ENCODE data around the gene IL34. TPM values are rescaled to one million over a fixed set of nuclear protein-coding genes. Genes with fewer than 3 reads are reported as not detected.

The IL34 gene
- total and polyA plus RNA-seq, 2 of the 13 experiments (the other 11 are each of a cell fraction or from before 2014, with no cell fraction given) = 1.2 to 1.3 TPM

DNA sequence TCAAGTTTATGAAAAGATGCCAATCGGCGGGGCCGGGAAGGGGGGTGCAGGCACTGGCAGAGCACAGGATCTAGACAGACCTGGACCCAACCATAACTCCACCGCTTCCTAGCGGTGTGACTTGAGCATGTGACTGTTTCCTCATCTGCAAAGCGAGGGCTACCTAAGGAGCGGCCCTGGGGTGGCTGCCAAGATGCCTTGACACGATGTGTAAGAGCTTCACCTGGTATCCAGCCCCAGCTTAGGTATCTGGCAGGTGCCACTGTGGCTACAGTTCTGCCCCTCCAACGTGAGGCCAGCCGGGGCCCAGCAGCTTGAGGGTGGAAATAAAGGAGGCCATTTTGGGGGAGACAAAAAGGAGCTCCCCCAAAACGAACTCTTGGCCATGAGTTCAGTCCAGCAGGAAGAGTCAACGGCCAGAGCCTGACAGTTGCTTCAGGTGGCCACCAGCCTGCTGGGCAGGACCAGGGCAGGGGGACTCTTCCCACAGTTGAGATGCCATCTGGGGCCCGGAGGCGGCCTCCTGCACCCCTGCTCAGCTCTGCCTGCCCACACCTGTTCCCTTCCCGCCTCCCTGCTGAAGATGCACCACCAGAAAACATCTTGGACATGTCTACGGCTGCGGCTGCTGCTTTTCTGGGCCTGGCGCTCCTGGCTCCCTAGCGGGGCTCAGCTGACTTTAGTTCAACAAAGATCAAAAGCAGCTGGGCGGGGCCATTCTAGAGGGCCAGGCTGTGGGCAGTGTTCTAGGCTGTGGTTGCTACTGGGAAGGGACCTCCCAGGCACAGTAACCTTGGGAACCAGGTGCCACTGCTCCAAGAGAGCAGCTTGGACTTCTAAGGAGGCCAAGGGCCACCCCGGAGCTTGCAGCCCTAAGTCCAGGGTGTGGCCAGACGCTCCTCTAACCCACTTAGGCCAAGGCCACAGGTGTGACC is 42.9 kb downstream of the IL34 start (continued):
- TF ChIP-seq, protein P1, sequence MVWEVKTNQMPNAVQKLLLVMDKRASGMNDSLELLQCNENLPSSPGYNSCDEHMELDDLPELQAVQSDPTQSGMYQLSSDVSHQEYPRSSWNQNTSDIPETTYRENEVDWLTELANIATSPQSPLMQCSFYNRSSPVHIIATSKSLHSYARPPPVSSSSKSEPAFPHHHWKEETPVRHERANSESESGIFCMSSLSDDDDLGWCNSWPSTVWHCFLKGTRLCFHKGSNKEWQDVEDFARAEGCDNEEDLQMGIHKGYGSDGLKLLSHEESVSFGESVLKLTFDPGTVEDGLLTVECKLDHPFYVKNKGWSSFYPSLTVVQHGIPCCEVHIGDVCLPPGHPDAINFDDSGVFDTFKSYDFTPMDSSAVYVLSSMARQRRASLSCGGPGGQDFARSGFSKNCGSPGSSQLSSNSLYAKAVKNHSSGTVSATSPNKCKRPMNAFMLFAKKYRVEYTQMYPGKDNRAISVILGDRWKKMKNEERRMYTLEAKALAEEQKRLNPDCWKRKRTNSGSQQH (CRISPR knock-in tag; IDR thresholded peaks at IDR 0.05; ENCODE audit: low read depth) = no peak
- peak in 1 of 2 experiments; percentile 65; a peak in 2 of 4 replicates for TF ChIP-seq EP300 (IDR thresholded peaks at IDR 0.05; ENCODE audit: low read depth in 2 of 2, low read length in 2 of 2)
- no peak; the same call in 1 of the 2 replicates for TF ChIP-seq EP300 (CRISPR knock-in tag; IDR thresholded peaks at IDR 0.05; ENCODE audit: borderline replicate concordance)
- TF ChIP-seq STAG1 (CRISPR knock-in tag; IDR thresholded peaks at IDR 0.05) = 0 out of 2 replicates have a peak, but pooled peaks have one; percentile 27
- no peak for TF ChIP-seq ZNF781 (CRISPR knock-in tag; IDR thresholded peaks at IDR 0.05; ENCODE audit: borderline replicate concordance, not compliant biosample characterization)
- TF ChIP-seq NFRKB (IDR thresholded peaks at IDR 0.05) = no peak
- no peak for TF ChIP-seq GATA4 (IDR thresholded peaks at IDR 0.05; ENCODE audit: borderline replicate concordance, low read depth)
- no peak for TF ChIP-seq ZNF83 (CRISPR knock-in tag; IDR thresholded peaks at IDR 0.05; ENCODE audit: borderline replicate concordance)
- TF ChIP-seq CAMTA2 (CRISPR knock-in tag; IDR thresholded peaks at IDR 0.05; ENCODE audit: borderline replicate concordance) = no peak
- TF ChIP-seq ZMYM4 (CRISPR knock-in tag; IDR thresholded peaks at IDR 0.05) = no peak; the same call in 1 of the 2 replicates
- TF ChIP-seq ZNF337 (CRISPR knock-in tag; IDR thresholded peaks at IDR 0.05; ENCODE audit: borderline replicate concordance, low read depth) = no peak; the same call in 1 of the 2 replicates
- TF ChIP-seq ZNF124 (CRISPR knock-in tag; IDR thresholded peaks at IDR 0.05) = no peak
- TF ChIP-seq ZNF747 (CRISPR knock-in tag; IDR thresholded peaks at IDR 0.05; ENCODE audit: borderline replicate concordance) = no peak
- TF ChIP-seq, protein P2, sequence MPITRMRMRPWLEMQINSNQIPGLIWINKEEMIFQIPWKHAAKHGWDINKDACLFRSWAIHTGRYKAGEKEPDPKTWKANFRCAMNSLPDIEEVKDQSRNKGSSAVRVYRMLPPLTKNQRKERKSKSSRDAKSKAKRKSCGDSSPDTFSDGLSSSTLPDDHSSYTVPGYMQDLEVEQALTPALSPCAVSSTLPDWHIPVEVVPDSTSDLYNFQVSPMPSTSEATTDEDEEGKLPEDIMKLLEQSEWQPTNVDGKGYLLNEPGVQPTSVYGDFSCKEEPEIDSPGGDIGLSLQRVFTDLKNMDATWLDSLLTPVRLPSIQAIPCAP (CRISPR knock-in tag; IDR thresholded peaks at IDR 0.05; ENCODE audit: low read depth) = no peak
- TF ChIP-seq ATF1 (CRISPR knock-in tag; IDR thresholded peaks at IDR 0.05) = no peak
- TF ChIP-seq ZNF264 (CRISPR knock-in tag; IDR thresholded peaks at IDR 0.05) = peak; percentile 71; the same call in 1 of the 2 replicates
- TF ChIP-seq ZNF296 (CRISPR knock-in tag; conservative IDR thresholded peaks at IDR 0.05) = no peak
- TF ChIP-seq, protein P3, sequence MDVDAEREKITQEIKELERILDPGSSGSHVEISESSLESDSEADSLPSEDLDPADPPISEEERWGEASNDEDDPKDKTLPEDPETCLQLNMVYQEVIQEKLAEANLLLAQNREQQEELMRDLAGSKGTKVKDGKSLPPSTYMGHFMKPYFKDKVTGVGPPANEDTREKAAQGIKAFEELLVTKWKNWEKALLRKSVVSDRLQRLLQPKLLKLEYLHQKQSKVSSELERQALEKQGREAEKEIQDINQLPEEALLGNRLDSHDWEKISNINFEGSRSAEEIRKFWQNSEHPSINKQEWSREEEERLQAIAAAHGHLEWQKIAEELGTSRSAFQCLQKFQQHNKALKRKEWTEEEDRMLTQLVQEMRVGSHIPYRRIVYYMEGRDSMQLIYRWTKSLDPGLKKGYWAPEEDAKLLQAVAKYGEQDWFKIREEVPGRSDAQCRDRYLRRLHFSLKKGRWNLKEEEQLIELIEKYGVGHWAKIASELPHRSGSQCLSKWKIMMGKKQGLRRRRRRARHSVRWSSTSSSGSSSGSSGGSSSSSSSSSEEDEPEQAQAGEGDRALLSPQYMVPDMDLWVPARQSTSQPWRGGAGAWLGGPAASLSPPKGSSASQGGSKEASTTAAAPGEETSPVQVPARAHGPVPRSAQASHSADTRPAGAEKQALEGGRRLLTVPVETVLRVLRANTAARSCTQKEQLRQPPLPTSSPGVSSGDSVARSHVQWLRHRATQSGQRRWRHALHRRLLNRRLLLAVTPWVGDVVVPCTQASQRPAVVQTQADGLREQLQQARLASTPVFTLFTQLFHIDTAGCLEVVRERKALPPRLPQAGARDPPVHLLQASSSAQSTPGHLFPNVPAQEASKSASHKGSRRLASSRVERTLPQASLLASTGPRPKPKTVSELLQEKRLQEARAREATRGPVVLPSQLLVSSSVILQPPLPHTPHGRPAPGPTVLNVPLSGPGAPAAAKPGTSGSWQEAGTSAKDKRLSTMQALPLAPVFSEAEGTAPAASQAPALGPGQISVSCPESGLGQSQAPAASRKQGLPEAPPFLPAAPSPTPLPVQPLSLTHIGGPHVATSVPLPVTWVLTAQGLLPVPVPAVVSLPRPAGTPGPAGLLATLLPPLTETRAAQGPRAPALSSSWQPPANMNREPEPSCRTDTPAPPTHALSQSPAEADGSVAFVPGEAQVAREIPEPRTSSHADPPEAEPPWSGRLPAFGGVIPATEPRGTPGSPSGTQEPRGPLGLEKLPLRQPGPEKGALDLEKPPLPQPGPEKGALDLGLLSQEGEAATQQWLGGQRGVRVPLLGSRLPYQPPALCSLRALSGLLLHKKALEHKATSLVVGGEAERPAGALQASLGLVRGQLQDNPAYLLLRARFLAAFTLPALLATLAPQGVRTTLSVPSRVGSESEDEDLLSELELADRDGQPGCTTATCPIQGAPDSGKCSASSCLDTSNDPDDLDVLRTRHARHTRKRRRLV (CRISPR knock-in tag; IDR thresholded peaks at IDR 0.05) = no peak
- TF ChIP-seq ZNF367 (CRISPR knock-in tag; IDR thresholded peaks at IDR 0.05; ENCODE audit: borderline replicate concordance) = no peak
- TF ChIP-seq, protein P4, sequence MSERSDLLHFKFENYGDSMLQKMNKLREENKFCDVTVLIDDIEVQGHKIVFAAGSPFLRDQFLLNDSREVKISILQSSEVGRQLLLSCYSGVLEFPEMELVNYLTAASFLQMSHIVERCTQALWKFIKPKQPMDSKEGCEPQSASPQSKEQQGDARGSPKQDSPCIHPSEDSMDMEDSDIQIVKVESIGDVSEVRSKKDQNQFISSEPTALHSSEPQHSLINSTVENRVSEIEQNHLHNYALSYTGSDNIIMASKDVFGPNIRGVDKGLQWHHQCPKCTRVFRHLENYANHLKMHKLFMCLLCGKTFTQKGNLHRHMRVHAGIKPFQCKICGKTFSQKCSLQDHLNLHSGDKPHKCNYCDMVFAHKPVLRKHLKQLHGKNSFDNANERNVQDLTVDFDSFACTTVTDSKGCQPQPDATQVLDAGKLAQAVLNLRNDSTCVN (CRISPR knock-in tag; IDR thresholded peaks at IDR 0.05; ENCODE audit: borderline replicate concordance) = peak; percentile 99
